Nephron (organoid): ENCODE results near the gene SMPD3.

Source experiments
- H3K27ac Mint-ChIP-seq, 3 experiments: 2 replicates each; pipeline ENCODE4 v1.8.0; 2020; ENCODE audit warnings: mixed read lengths in 3 of 3, mild to moderate bottlenecking in 2 of 3, moderate library complexity in 1 of 3
- H3K27me3 Mint-ChIP-seq: 2 replicates; pipeline ENCODE4 v1.8.0; 2021; ENCODE audit warnings: low read depth, mild to moderate bottlenecking, moderate library complexity, mixed read lengths
- H3K36me3 Mint-ChIP-seq: 2 replicates; pipeline ENCODE4 v1.8.0; 2020; ENCODE audit warnings: low read depth, mixed read lengths
- H3K4me1 Mint-ChIP-seq: 2 replicates; pipeline ENCODE4 v1.8.0; 2020; ENCODE audit warnings: mixed read lengths
- H3K4me3 Mint-ChIP-seq, 3 experiments: 2 replicates each; pipeline ENCODE4 v1.8.0; 2020; ENCODE audit warnings: mild to moderate bottlenecking in 3 of 3, mixed read lengths in 3 of 3, moderate library complexity in 2 of 3
- H3K9me3 Mint-ChIP-seq: 2 replicates; pipeline ENCODE4 v1.8.0; 2020; ENCODE audit warnings: mixed read lengths
- CTCF ChIP-seq, 3 experiments: fragments of 200-600 bp; sonication (generic); IDR thresholded peaks; one replicate each; pipeline ENCODE4 v1.5.0; 2021; ENCODE audit warnings: antibody characterized with exemption in 3 of 3; ENCODE audit not compliant: unreplicated experiment in 3 of 3

The SMPD3 gene

GRCh38 chr16:68360547-68360946 is 87.8 kb downstream of the SMPD3 start:
- H3K4me1 Mint-ChIP-seq: peaks cover 23% of the 10 kb centered on the region

GRCh38 chr16:68359398-68360191 is 88.7 kb downstream of the SMPD3 start:
- H3K27me3 Mint-ChIP-seq: peaks cover 3% of the 10 kb centered on the region
- no peak overlapping the region for H3K27ac Mint-ChIP-seq
- H3K4me3 Mint-ChIP-seq: no peak overlapping the region
- H3K36me3 Mint-ChIP-seq: peaks cover 9% of the 10 kb centered on the region
- H3K9me3 Mint-ChIP-seq: no peaks in the 10 kb centered on the region
- TF ChIP-seq CTCF (IDR thresholded peaks at IDR 0.05; ENCODE audit: unreplicated experiment in 3 of 3): no peak
- peaks cover 22% of the 10 kb centered on the region for H3K4me1 Mint-ChIP-seq

More at GRCh38 chr16:68360547-68360946, 87.8 kb downstream of the SMPD3 start:
- peak overlapping the region in 1 of 3 experiments; percentile 20 for H3K27ac Mint-ChIP-seq
- H3K4me3 Mint-ChIP-seq: peak overlapping the region in 1 of 3 experiments; percentile 10
- peaks cover 4% of the 10 kb centered on the region for H3K36me3 Mint-ChIP-seq
- peaks cover 5% of the 10 kb centered on the region for H3K27me3 Mint-ChIP-seq
- H3K9me3 Mint-ChIP-seq: no peaks in the 10 kb centered on the region
- no peak for TF ChIP-seq CTCF (IDR thresholded peaks at IDR 0.05; ENCODE audit: unreplicated experiment in 3 of 3)

GRCh38 chr16:68358951-68359350 is 89.4 kb downstream of the SMPD3 start:
- no peak overlapping the region for H3K4me3 Mint-ChIP-seq
- no peak for TF ChIP-seq CTCF (IDR thresholded peaks at IDR 0.05; ENCODE audit: unreplicated experiment in 3 of 3)
- H3K27ac Mint-ChIP-seq: no peak overlapping the region
- H3K27me3 Mint-ChIP-seq: no peaks in the 10 kb centered on the region
- H3K9me3 Mint-ChIP-seq: no peaks in the 10 kb centered on the region
- peaks cover 16% of the 10 kb centered on the region for H3K4me1 Mint-ChIP-seq
- peaks cover 11% of the 10 kb centered on the region for H3K36me3 Mint-ChIP-seq

- H3K27me3 Mint-ChIP-seq: no peaks in the 10 kb centered on the region
- H3K9me3 Mint-ChIP-seq: no peaks in the 10 kb centered on the region
- no peak overlapping the region for H3K4me3 Mint-ChIP-seq
- H3K36me3 Mint-ChIP-seq: peaks cover 14% of the 10 kb centered on the region
- H3K27ac Mint-ChIP-seq: no peak overlapping the region
- no peak for TF ChIP-seq CTCF (IDR thresholded peaks at IDR 0.05; ENCODE audit: unreplicated experiment in 3 of 3)
- H3K4me1 Mint-ChIP-seq: peaks cover 12% of the 10 kb centered on the region
Measured at GRCh38 chr16:68357923-68358322, 90.4 kb downstream of the SMPD3 start.

- Mint-ChIP-seq H3K9me3 (no peaks in the 10 kb centered on the region), H3K27me3 (no peaks in the 10 kb centered on the region), H3K36me3 (peaks cover 17% of the 10 kb centered on the region), H3K4me3 (no peak overlapping the region), H3K4me1 (peaks cover 8% of the 10 kb centered on the region), H3K27ac (no peak overlapping the region)
- TF ChIP-seq CTCF (IDR thresholded peaks at IDR 0.05; ENCODE audit: unreplicated experiment in 3 of 3): no peak
Measured at GRCh38 chr16:68357521-68357922, 90.8 kb downstream of the SMPD3 start.

- no peak overlapping the region for H3K4me3 Mint-ChIP-seq
- no peaks in the 10 kb centered on the region for H3K9me3 Mint-ChIP-seq
- H3K27ac Mint-ChIP-seq: no peak overlapping the region
- no peak for TF ChIP-seq CTCF (IDR thresholded peaks at IDR 0.05; ENCODE audit: unreplicated experiment in 3 of 3)
- H3K36me3 Mint-ChIP-seq: peaks cover 21% of the 10 kb centered on the region
- no peaks in the 10 kb centered on the region for H3K27me3 Mint-ChIP-seq
- H3K4me1 Mint-ChIP-seq: peaks cover 8% of the 10 kb centered on the region
Measured at GRCh38 chr16:68356919-68357286, 91.4 kb downstream of the SMPD3 start.
